Panc1 (cell line): ENCODE measurements around the gene FAR2. TPM values are rescaled to one million over a fixed set of nuclear protein-coding genes. Genes with fewer than 3 reads are reported as not detected.
A peak's percentile ranks its signal among the peaks of the same experiment; 100 is the strongest.

ENCODE experiments used
- ATAC-seq: fragments of 200-7000 bp; cut with Tn5 transposase; 2 replicates; pipeline ENCODE4 v1.9.1; 2020; ENCODE audit warnings: mild to moderate bottlenecking, moderate library complexity
- BruUV-seq: library from RNA; stranded (reverse); fragments of 400-500 nt; replicated peaks from 2 replicates; lab custom pipeline; 2021; lab: Mats Ljungman, UMichigan
- CTCF ChIA-PET: fragments of 300-600 bp; sonication (Branson Sonifier 250); formaldehyde crosslinking; loops from one replicate; lab custom pipeline; 2022; ENCODE audit warnings: antibody characterized with exemption; lab: Charles Lee
- POLR2A ChIA-PET: fragments of 300-600 bp; sonication (Branson Sonifier 250); formaldehyde crosslinking; loops from one replicate; lab custom pipeline; 2022; ENCODE audit warnings: antibody characterized with exemption; lab: Charles Lee
- DNase-seq: peaks from one replicate; pipeline ENCODE4 v3.0.0-alpha.2; 2010; ENCODE audit warnings: low read depth, low spot score
- H3K27ac ChIP-seq: 2 replicates; pipeline ENCODE4 v1.5.1; 2011; ENCODE audit warnings: mild to moderate bottlenecking, low read length, inconsistent platforms
- H3K27me3 ChIP-seq: fragments of 200-500 bp; sonication (Bioruptor generic); 2 replicates; pipeline ENCODE4 v1.6.0; 2014; ENCODE audit warnings: low read length, inconsistent platforms; ENCODE audit not compliant: control insufficient read depth, insufficient read depth
- H3K36me3 ChIP-seq: fragments of 200-500 bp; sonication (Bioruptor generic); 2 replicates; pipeline ENCODE4 v1.5.1; 2014; ENCODE audit warnings: inconsistent platforms, mild to moderate bottlenecking, low read length, moderate library complexity; ENCODE audit not compliant: control insufficient read depth, insufficient read depth
- H3K4me1 ChIP-seq: 2 replicates; pipeline ENCODE4 v1.5.1; 2011; ENCODE audit warnings: inconsistent platforms, mild to moderate bottlenecking, low read length, moderate library complexity; ENCODE audit not compliant: control insufficient read depth, insufficient read depth
- H3K4me3 ChIP-seq, 2 experiments: 2 replicates each; pipeline ENCODE4 v1.5.1; 2011 to 2012; ENCODE audit warnings: low read depth in 2 of 2, low read length in 2 of 2, mild to moderate bottlenecking in 2 of 2, inconsistent platforms in 1 of 2, moderate library complexity in 1 of 2
- H3K9me3 ChIP-seq: fragments of 200-500 bp; sonication (Bioruptor generic); 2 replicates; pipeline ENCODE4 v1.5.1; 2014; ENCODE audit warnings: low read depth, mild to moderate bottlenecking, inconsistent platforms, low read length, moderate library complexity; ENCODE audit not compliant: control insufficient read depth, insufficient read depth
- CTCF ChIP-seq: fragments of 450-650 bp; IDR thresholded peaks from 2 replicates; pipeline ENCODE4 v1.5.1; 2017; ENCODE audit warnings: mild to moderate bottlenecking
- POLR2AphosphoS5 ChIP-seq: IDR thresholded peaks from 2 replicates; pipeline ENCODE4 v1.6.1; 2012; ENCODE audit warnings: mild to moderate bottlenecking, low read depth, low read length, moderate library complexity
- REST ChIP-seq, 2 experiments: IDR thresholded peaks; 2 replicates each; pipeline ENCODE4 v1.6.1; 2011 to 2012; ENCODE audit warnings: low read depth in 2 of 2, control low read depth in 1 of 2, low read length in 1 of 2, mild to moderate bottlenecking in 1 of 2, moderate library complexity in 1 of 2; ENCODE audit not compliant: insufficient read depth in 1 of 2
- SIN3A ChIP-seq: IDR thresholded peaks from 2 replicates; pipeline ENCODE4 v1.6.1; 2012; ENCODE audit warnings: low read depth, mild to moderate bottlenecking, low read length, moderate library complexity, borderline replicate concordance; ENCODE audit not compliant: insufficient read depth
- TCF7L2 ChIP-seq: IDR thresholded peaks from 2 replicates; pipeline ENCODE4 v1.6.1; 2011; ENCODE audit warnings: mild to moderate bottlenecking, low read depth, low read length, inconsistent platforms
- in situ Hi-C: cut with HindIII; loops from 2 replicates; pipeline ENCODE4 v1.10.0; 2016; ENCODE audit warnings: low sequenced_read_pairs, low pct_unique_long_range_greater_than_20kb
- intact Hi-C: fragments of 100-400 bp; cut with micrococcal nuclease; formaldehyde crosslinking; loops from one replicate; pipeline ENCODE4 v1.10.0; 2022; ENCODE audit not compliant: unreplicated experiment
- total RNA-seq: library from RNA; stranded (reverse); gene quantifications from one replicate; pipeline ENCODE4 v1.2.1, GENCODE V29; 2021; ENCODE audit not compliant: unreplicated experiment

Gene FAR2
- total RNA-seq, 1 experiment from 2014 or later: 6.2 TPM

DNA sequence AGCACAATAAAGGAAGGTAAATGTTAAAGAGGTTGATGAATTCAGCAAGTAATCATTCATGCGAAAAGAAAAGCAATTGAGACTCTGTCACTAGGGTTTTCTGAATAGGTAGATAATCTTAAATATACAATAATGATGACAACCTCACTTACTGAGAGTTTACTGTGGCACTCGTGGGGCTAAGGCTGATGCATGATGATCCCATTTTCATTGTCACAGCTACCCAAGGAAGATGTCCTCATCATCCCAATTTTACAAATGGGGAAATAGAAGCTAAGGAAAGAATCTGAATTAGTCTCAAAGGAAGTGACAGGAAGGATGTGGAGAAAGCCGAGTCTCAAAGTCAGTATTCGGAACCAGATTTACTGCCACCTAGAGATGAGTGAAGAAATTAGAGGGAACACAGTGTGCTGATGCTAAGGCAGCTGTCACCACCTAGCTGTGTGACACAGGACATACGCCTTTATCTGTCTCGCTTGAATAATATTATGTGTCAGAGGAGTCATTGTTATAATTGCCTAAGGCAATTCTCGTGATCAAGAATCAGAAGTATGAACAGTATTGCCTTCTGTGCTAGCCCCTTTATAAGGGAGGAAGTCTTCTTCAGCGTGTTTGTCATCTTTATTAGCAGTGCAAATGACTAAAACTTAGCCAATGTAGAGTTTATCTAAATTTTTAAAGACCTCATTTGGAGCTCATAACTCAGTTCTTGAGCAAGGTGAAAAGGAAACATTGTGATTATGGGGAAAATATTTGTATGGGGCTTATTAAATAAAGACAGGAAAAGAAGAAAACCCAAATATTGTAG, 168.7 kb downstream of the FAR2 start:
- DNase-seq (peak; percentile 69), ATAC-seq (peak; percentile 98)
- Histone ChIP-seq H3K27me3 (no peaks in the 10 kb centered on the region), H3K36me3 (no peaks in the 10 kb centered on the region), H3K9me3 (no peaks in the 10 kb centered on the region), H3K4me1 (no peaks in the 10 kb centered on the region), H3K27ac (no peak overlapping the region), H3K4me3 (no peak overlapping the region)
- intact Hi-C loops: loop anchor here (5.0 kb wide), 2 partner anchors 230 to 245 kb away; no protein-coding TSS in a partner anchor
- ChIA-PET CTCF (interaction anchor here (0.7 to 1.4 kb wide), 2 partner anchors 199 to 244 kb away, joined by 3 to 7 read pairs; no protein-coding TSS in a partner anchor), POLR2A (no interaction called here)
- peak; percentile 91 for TF ChIP-seq CTCF
- TF ChIP-seq TCF7L2: no peak
- in situ Hi-C loops: no loop called here
- no TSS peak for BruUV-seq

- TF ChIP-seq CTCF: no peak
- TF ChIP-seq SIN3A: no peak
- no peak for TF ChIP-seq TCF7L2
- no peak for TF ChIP-seq REST (IDR thresholded peaks at IDR 0.05; ENCODE audit: insufficient read depth in 1 of 2, low read depth in 2 of 2, low read length in 1 of 2)
- no peak for TF ChIP-seq POLR2AphosphoS5
- no peaks in the 10 kb centered on the region for H3K27me3 ChIP-seq
- no peaks in the 10 kb centered on the region for H3K4me1 ChIP-seq
- in situ Hi-C loops: no loop called here
- BruUV-seq: no TSS peak
- H3K4me3 ChIP-seq: no peak overlapping the region
- peak; percentile 15 for DNase-seq
- ChIA-PET CTCF (no interaction called here), POLR2A (no interaction called here)
- no peaks in the 10 kb centered on the region for H3K36me3 ChIP-seq
- no peak overlapping the region for H3K27ac ChIP-seq
- H3K9me3 ChIP-seq: no peaks in the 10 kb centered on the region
- ATAC-seq: no peak
- intact Hi-C loops: no loop called here
Observed at GRCh38 chr12:29320295-29321085, 171.4 kb downstream of the FAR2 start.
